HK-2 (cell line): ENCODE data around the gene G6PD.
"Not testable (repeated sequence)": the region's sequence is repeated elsewhere in the genome, so short reads cannot be mapped to it uniquely, and the experiment has no call there.

ENCODE experiments used
- DNase-seq: peaks from one replicate; pipeline ENCODE4 v3.0.0-alpha.2; 2018; ENCODE audit not compliant: unreplicated experiment

Gene G6PD

GRCh38 chrX:154542723-154543424 is 3.8 kb downstream of the G6PD start:
- no peak for DNase-seq

- peak; percentile 82 for DNase-seq
These were observed 4.5 kb downstream of the G6PD start for GRCh38 chrX:154541896-154542722.

GRCh38 chrX:154541589-154541895 is 5.1 kb downstream of the G6PD start:
- no peak for DNase-seq

GRCh38 chrX:154540897-154541535 is 5.6 kb downstream of the G6PD start:
- DNase-seq: no peak

- not testable (repeated sequence) for DNase-seq
These were observed 6.3 kb downstream of the G6PD start for GRCh38 chrX:154540365-154540764.

GRCh38 chrX:154539077-154539476 is 7.6 kb downstream of the G6PD start:
- DNase-seq: no peak

GRCh38 chrX:154535892-154536291 is 10.8 kb downstream of the G6PD start:
- DNase-seq: no peak

- DNase-seq: peak; percentile 89
These were observed 11.9 kb downstream of the G6PD start for GRCh38 chrX:154534526-154535322.

GRCh38 chrX:154532690-154533089 is 14.0 kb downstream of the G6PD start:
- no peak for DNase-seq

GRCh38 chrX:154531626-154532025 is 15.0 kb downstream of the G6PD start:
- peak; percentile 83 for DNase-seq

GRCh38 chrX:154530286-154530685 is 16.4 kb downstream of the G6PD start:
- DNase-seq: no peak

- DNase-seq: no peak
These were observed 17.4 kb downstream of the G6PD start for GRCh38 chrX:154529206-154529612.

GRCh38 chrX:154526901-154527675 is 19.6 kb downstream of the G6PD start:
- peak; percentile 72 for DNase-seq

- no peak for DNase-seq
These were observed 20.8 kb downstream of the G6PD start for GRCh38 chrX:154525606-154526490.

GRCh38 chrX:154519389-154519788 is 27.3 kb downstream of the G6PD start:
- no peak for DNase-seq

GRCh38 chrX:154517101-154517781 is 29.4 kb downstream of the G6PD start:
- DNase-seq: no peak

- no peak for DNase-seq
These were observed 30.0 kb downstream of the G6PD start for GRCh38 chrX:154516656-154517100.

GRCh38 chrX:154515966-154516655 is 30.5 kb downstream of the G6PD start, which contains the start of gene FAM3A:
TSS of gene FAM3A (minus strand) at chrX:154516232. CDS start at chrX:154515772, 460 bp downstream.
- peak; percentile 94 for DNase-seq
